ENCODE data around the gene MEGF11.

DNA sequence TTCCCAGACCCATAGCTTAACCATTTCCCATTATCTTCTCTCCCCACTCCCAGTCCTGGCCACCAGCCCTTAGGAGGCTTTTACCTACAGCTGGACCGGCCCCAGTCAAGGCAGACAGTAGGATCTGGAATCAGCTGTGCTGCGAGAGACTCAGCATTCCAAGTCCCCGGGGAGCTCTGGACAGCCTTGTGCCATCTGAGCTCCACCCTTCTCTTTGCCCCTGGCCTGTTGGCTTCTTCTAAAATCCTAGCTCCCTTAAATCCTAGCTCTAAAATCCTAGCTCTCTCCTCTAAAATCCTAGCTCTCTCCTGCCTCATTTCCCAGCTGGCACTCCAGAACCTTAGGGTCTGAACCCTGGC lies 21.3 kb downstream of the MEGF11 start:
- TF ChIP-seq, protein P1, sequence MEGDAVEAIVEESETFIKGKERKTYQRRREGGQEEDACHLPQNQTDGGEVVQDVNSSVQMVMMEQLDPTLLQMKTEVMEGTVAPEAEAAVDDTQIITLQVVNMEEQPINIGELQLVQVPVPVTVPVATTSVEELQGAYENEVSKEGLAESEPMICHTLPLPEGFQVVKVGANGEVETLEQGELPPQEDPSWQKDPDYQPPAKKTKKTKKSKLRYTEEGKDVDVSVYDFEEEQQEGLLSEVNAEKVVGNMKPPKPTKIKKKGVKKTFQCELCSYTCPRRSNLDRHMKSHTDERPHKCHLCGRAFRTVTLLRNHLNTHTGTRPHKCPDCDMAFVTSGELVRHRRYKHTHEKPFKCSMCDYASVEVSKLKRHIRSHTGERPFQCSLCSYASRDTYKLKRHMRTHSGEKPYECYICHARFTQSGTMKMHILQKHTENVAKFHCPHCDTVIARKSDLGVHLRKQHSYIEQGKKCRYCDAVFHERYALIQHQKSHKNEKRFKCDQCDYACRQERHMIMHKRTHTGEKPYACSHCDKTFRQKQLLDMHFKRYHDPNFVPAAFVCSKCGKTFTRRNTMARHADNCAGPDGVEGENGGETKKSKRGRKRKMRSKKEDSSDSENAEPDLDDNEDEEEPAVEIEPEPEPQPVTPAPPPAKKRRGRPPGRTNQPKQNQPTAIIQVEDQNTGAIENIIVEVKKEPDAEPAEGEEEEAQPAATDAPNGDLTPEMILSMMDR (IDR thresholded peaks at IDR 0.05) = no peak
- TF ChIP-seq POLR2AphosphoS5 (IDR thresholded peaks at IDR 0.05; ENCODE audit: insufficient read depth in 1 of 2, low read depth in 1 of 2) (no peak), POLR2A (IDR thresholded peaks at IDR 0.05) (no peak)
